A549 (cell line): ENCODE data around the gene ADCY2. TPM values are rescaled to one million over a fixed set of nuclear protein-coding genes. Genes with fewer than 3 reads are reported as not detected.

ENCODE experiments used
- ATAC-seq, 2 experiments: fragments of 200-7000 bp in 1 of 2; fragments of >200 bp in 1 of 2; cut with Nextera tagmentation in 1 of 2; cut with Tn5 transposase in 1 of 2; 3 replicates each; pipeline versions ENCODE4 v1.8.0 to v1.9.1; 2018 to 2020; ENCODE audit warnings: mild to moderate bottlenecking in 1 of 2, moderate library complexity in 1 of 2
- CTCF ChIA-PET: fragments of 300-600 bp; sonication (Branson Sonifier 250); formaldehyde crosslinking; extraction: SDS; loops from one replicate; lab custom pipeline; 2021; ENCODE audit warnings: antibody characterized with exemption, inconsistent platforms; lab: Yijun Ruan, JAX
- POLR2A ChIA-PET: fragments of 350-600 bp; formaldehyde crosslinking; extraction: SDS; loops from one replicate; lab custom pipeline; 2021; ENCODE audit warnings: antibody characterized with exemption, inconsistent platforms; lab: Yijun Ruan, JAX
- DNase-seq, 2 experiments: peaks; one replicate each; pipeline versions ENCODE4 v3.0.0 to v3.0.0-alpha.2; 2011 to 2016; ENCODE audit warnings: low read depth in 1 of 2, low spot score in 1 of 2
- FAIRE-seq: peaks from 2 replicates; lab custom pipeline; 2011; peaks lifted over from hg19 to GRCh38; lab: Jason Lieb, UNC
- H3K27ac ChIP-seq, 2 experiments: fragments of >200 bp; sonication (Bioruptor Twin); formaldehyde crosslinking; 3 replicates each; pipeline ENCODE4 v1.5.1; 2016 to 2017
- H3K4me1 ChIP-seq: fragments of >200 bp; sonication (Bioruptor Twin); formaldehyde crosslinking; 3 replicates; pipeline ENCODE4 v1.6.1; 2016
- H3K4me2 ChIP-seq: fragments of >200 bp; sonication (Bioruptor Twin); formaldehyde crosslinking; 3 replicates; pipeline ENCODE4 v1.6.1; 2016
- H3K4me3 ChIP-seq: fragments of >200 bp; sonication (Bioruptor Twin); formaldehyde crosslinking; 3 replicates; pipeline ENCODE4 v1.5.1; 2016
- H3K9me3 ChIP-seq: fragments of >200 bp; sonication (Bioruptor Twin); formaldehyde crosslinking; 3 replicates; pipeline ENCODE4 v1.6.1; 2016
- CBX2 ChIP-seq: fragments of 200-600 bp; sonication (generic); IDR thresholded peaks from 2 replicates; pipeline ENCODE4 v1.6.1; 2016; ENCODE audit warnings: low read depth, mild to moderate bottlenecking, borderline replicate concordance
- CBX8 ChIP-seq: fragments of 200-600 bp; sonication (generic); IDR thresholded peaks from 2 replicates; pipeline ENCODE4 v1.6.1; 2016
- CHD4 ChIP-seq: fragments of 200-600 bp; sonication (generic); IDR thresholded peaks from 2 replicates; pipeline ENCODE4 v1.6.1; 2016; ENCODE audit warnings: antibody characterized with exemption, mild to moderate bottlenecking, borderline replicate concordance
- E2F6 ChIP-seq: IDR thresholded peaks from 2 replicates; pipeline ENCODE4 v1.6.1; 2012; ENCODE audit warnings: low read depth, borderline replicate concordance
- EHF ChIP-seq: fragments of 250-450 bp; sonication (Bioruptor Pico); IDR thresholded peaks from 2 replicates; pipeline ENCODE4 v1.5.0; 2020; ENCODE audit warnings: mild to moderate bottlenecking
- EP300 ChIP-seq, 2 experiments: fragments of >200 bp; sonication (Bioruptor Twin); formaldehyde crosslinking; IDR thresholded peaks; 2 replicates in 1 of 2; 3 replicates in 1 of 2; pipeline ENCODE4 v1.6.1; 2016 to 2017
- FOXS1 ChIP-seq: fragments of 250-450 bp; sonication (Bioruptor Pico); IDR thresholded peaks from 2 replicates; pipeline ENCODE4 v1.5.0; 2020; ENCODE audit warnings: mild to moderate bottlenecking, moderate library complexity
- GATA3 ChIP-seq: IDR thresholded peaks from 2 replicates; pipeline ENCODE4 v1.6.1; 2012; ENCODE audit warnings: borderline replicate concordance
- HDAC2 ChIP-seq: fragments of 200-600 bp; sonication (generic); IDR thresholded peaks from 2 replicates; pipeline ENCODE4 v1.6.1; 2016
- HOXA7 ChIP-seq: fragments of 250-450 bp; sonication (Bioruptor Pico); IDR thresholded peaks from 2 replicates; pipeline ENCODE4 v1.5.0; 2020; ENCODE audit warnings: mild to moderate bottlenecking, moderate library complexity
- JUNB ChIP-seq: fragments of >200 bp; sonication (Bioruptor Twin); formaldehyde crosslinking; IDR thresholded peaks from 2 replicates; pipeline ENCODE4 v1.6.1; 2016
- KDM1A ChIP-seq: fragments of 200-600 bp; sonication (generic); IDR thresholded peaks from 2 replicates; pipeline ENCODE4 v1.6.1; 2016; ENCODE audit warnings: low read depth, mild to moderate bottlenecking
- MAFK ChIP-seq: fragments of 450-650 bp; IDR thresholded peaks from 2 replicates; pipeline ENCODE4 v1.6.1; 2014; ENCODE audit not compliant: partially characterized antibody
- MYC ChIP-seq: IDR thresholded peaks from 2 replicates; pipeline ENCODE4 v1.6.1; 2012; ENCODE audit warnings: mild to moderate bottlenecking, inconsistent platforms, low read length, improper control_type of control experiment, borderline replicate concordance
- NFE2L2 ChIP-seq: fragments of 150-350 bp; conservative IDR thresholded peaks from 2 replicates; pipeline ENCODE4 v1.6.1; 2014; ENCODE audit warnings: low read length
- NPAS2 ChIP-seq: fragments of 250-450 bp; sonication (Bioruptor Pico); IDR thresholded peaks from 2 replicates; pipeline ENCODE4 v1.8.0; 2022; ENCODE audit warnings: mild to moderate bottlenecking, moderate library complexity, borderline replicate concordance
- NR3C1 ChIP-seq: fragments of >200 bp; sonication (Bioruptor Twin); formaldehyde crosslinking; IDR thresholded peaks from 3 replicates; pipeline ENCODE4 v1.6.1; 2017
- PHF8 ChIP-seq: fragments of 200-600 bp; sonication (generic); IDR thresholded peaks from 2 replicates; pipeline ENCODE4 v1.6.1; 2016; ENCODE audit warnings: low read depth, mild to moderate bottlenecking, antibody characterized with exemption, moderate library complexity, borderline replicate concordance
- POLR2AphosphoS2 ChIP-seq: conservative IDR thresholded peaks from 2 replicates; pipeline ENCODE4 v1.6.1; 2012; ENCODE audit warnings: low read length, improper control_type of control experiment, inconsistent platforms
- RAD21 ChIP-seq, 2 experiments: fragments of >200 bp in 1 of 2; sonication (Bioruptor Twin) in 1 of 2; formaldehyde crosslinking in 1 of 2; IDR thresholded peaks in 1 of 2; conservative IDR thresholded peaks in 1 of 2; 2 replicates in 1 of 2; 3 replicates in 1 of 2; pipeline ENCODE4 v1.6.1; 2012 to 2018; ENCODE audit warnings: inconsistent platforms in 1 of 2
- RARB ChIP-seq: fragments of 250-450 bp; sonication (Bioruptor Pico); IDR thresholded peaks from 2 replicates; pipeline ENCODE4 v1.8.0; 2021; ENCODE audit warnings: mild to moderate bottlenecking, moderate library complexity
- RFX5 ChIP-seq: fragments of 450-650 bp; IDR thresholded peaks from 2 replicates; pipeline ENCODE4 v1.7.1; 2014; ENCODE audit warnings: antibody characterized with exemption, mild to moderate bottlenecking, moderate library complexity
- SMC3 ChIP-seq: fragments of >200 bp; sonication (Bioruptor Twin); formaldehyde crosslinking; IDR thresholded peaks from 3 replicates; pipeline ENCODE4 v1.6.1; 2018; ENCODE audit warnings: inconsistent platforms
- SREBF2 ChIP-seq: fragments of 450-650 bp; IDR thresholded peaks from 2 replicates; pipeline ENCODE4 v1.6.1; 2014; ENCODE audit warnings: mild to moderate bottlenecking, moderate library complexity
- TFCP2L1 ChIP-seq: fragments of 250-450 bp; sonication (Bioruptor Pico); IDR thresholded peaks from 2 replicates; pipeline ENCODE4 v1.5.0; 2021; ENCODE audit warnings: mild to moderate bottlenecking
- TP53 ChIP-seq: fragments of 250-450 bp; sonication (Bioruptor Pico); IDR thresholded peaks from 2 replicates; pipeline ENCODE4 v1.5.0; 2021; ENCODE audit warnings: mild to moderate bottlenecking, moderate library complexity
- ZC3H11A ChIP-seq: fragments of 450-650 bp; IDR thresholded peaks from 2 replicates; pipeline ENCODE4 v1.6.1; 2014; ENCODE audit warnings: antibody characterized with exemption, mild to moderate bottlenecking
- ZFP36 ChIP-seq: fragments of 450-650 bp; IDR thresholded peaks from 2 replicates; pipeline ENCODE4 v1.6.1; 2014; ENCODE audit warnings: borderline replicate concordance; ENCODE audit not compliant: partially characterized antibody
- ZNF302 ChIP-seq: fragments of 250-450 bp; sonication (Bioruptor Pico); IDR thresholded peaks from 2 replicates; pipeline ENCODE4 v1.9.0; 2021; ENCODE audit warnings: inconsistent platforms, mild to moderate bottlenecking, moderate library complexity
- WGBS: methylation state at CpG from one replicate; pipeline ENCODE4 v1.1.6; 2017; ENCODE audit errors: missing lambda C conversion rate; 5-methylcytosine and 5-hydroxymethylcytosine counted together
- polyA plus RNA-seq, 4 experiments: library from polyadenylated mRNA; depleted of rRNA in 3 of 4; stranded (reverse); fragments of >200 nt; fragmentation: RNase III in 1 of 4; extraction: RNeasy Plus Mini Kit Qiagen cat#74134 plus additional on column Dnase treatment in 1 of 4; gene quantifications; 2 replicates in 3 of 4; 3 replicates in 1 of 4; pipeline ENCODE4 v1.2.3, GENCODE V29; 2011 to 2017
- TF ChIP-seq, protein P1 (sequence below): IDR thresholded peaks from 2 replicates; pipeline ENCODE4 v1.6.1; 2012
- TF ChIP-seq, protein P2 (sequence below): IDR thresholded peaks from 2 replicates; pipeline ENCODE4 v1.6.1; 2012
- TF ChIP-seq, protein P3 (sequence below): fragments of 150-350 bp; IDR thresholded peaks from 2 replicates; pipeline ENCODE4 v1.6.1; 2014; ENCODE audit warnings: low read depth, mild to moderate bottlenecking, low read length
- TF ChIP-seq, protein P4 (sequence below): fragments of >200 bp; sonication (Bioruptor Twin); formaldehyde crosslinking; IDR thresholded peaks from 3 replicates; pipeline ENCODE4 v1.5.1; 2016

The ADCY2 gene
- polyA plus RNA-seq, 2 of the 4 experiments (the other 2 are of a cell fraction): not detected

- Histone ChIP-seq H3K9me3 (no peaks in the 10 kb centered on the region), H3K4me3 (no peak overlapping the region), H3K27ac (no peak overlapping the region)
- DNase-seq: no peak
- FAIRE-seq: no peak
- no peak for ATAC-seq
- POLR2A ChIA-PET: no interaction called here
- CTCF ChIA-PET: no interaction called here
- TF ChIP-seq EHF (CRISPR knock-in tag): no peak
- TF ChIP-seq, protein P1, sequence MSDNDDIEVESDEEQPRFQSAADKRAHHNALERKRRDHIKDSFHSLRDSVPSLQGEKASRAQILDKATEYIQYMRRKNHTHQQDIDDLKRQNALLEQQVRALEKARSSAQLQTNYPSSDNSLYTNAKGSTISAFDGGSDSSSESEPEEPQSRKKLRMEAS: no peak
- TF ChIP-seq JUNB: no peak
- TF ChIP-seq EP300 (IDR thresholded peaks at IDR 0.05): no peak
- no peak for TF ChIP-seq ZNF302 (CRISPR knock-in tag)
- no peak for TF ChIP-seq MYC
- no peak for TF ChIP-seq CHD4
- no peak for TF ChIP-seq NPAS2
- TF ChIP-seq TFCP2L1 (CRISPR knock-in tag): no peak
- no peak for TF ChIP-seq CBX2
- TF ChIP-seq, all 56 proteins: peak for 0
- Histone ChIP-seq H3K4me1 (no peaks in the 10 kb centered on the region), H3K4me2 (no peak overlapping the region)
- WGBS: 15% methylated on average over 3 of the region's 3 CpGs
Observed at GRCh38 chr5:7388553-7388952, 7.4 kb upstream of the ADCY2 start.

- ATAC-seq (no peak), DNase-seq (no peak), FAIRE-seq (no peak)
Observed at GRCh38 chr5:7391215-7391614, 4.7 kb upstream of the ADCY2 start.

GRCh38 chr5:7391814-7392692, 3.9 kb upstream of the ADCY2 start:
- FAIRE-seq: no peak
- no peak for TF ChIP-seq FOXS1
- no peak for TF ChIP-seq KDM1A
- TF ChIP-seq, protein P2, sequence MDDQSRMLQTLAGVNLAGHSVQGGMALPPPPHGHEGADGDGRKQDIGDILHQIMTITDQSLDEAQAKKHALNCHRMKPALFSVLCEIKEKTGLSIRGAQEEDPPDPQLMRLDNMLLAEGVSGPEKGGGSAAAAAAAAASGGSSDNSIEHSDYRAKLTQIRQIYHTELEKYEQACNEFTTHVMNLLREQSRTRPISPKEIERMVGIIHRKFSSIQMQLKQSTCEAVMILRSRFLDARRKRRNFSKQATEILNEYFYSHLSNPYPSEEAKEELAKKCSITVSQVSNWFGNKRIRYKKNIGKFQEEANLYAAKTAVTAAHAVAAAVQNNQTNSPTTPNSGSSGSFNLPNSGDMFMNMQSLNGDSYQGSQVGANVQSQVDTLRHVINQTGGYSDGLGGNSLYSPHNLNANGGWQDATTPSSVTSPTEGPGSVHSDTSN: no peak
- TF ChIP-seq, protein P3, sequence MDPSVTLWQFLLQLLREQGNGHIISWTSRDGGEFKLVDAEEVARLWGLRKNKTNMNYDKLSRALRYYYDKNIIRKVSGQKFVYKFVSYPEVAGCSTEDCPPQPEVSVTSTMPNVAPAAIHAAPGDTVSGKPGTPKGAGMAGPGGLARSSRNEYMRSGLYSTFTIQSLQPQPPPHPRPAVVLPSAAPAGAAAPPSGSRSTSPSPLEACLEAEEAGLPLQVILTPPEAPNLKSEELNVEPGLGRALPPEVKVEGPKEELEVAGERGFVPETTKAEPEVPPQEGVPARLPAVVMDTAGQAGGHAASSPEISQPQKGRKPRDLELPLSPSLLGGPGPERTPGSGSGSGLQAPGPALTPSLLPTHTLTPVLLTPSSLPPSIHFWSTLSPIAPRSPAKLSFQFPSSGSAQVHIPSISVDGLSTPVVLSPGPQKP: no peak
- TF ChIP-seq EHF (CRISPR knock-in tag): no peak
- TF ChIP-seq TFCP2L1 (CRISPR knock-in tag): no peak
- no peak for TF ChIP-seq ZNF302 (CRISPR knock-in tag)
- TF ChIP-seq RFX5: no peak
- no peak for TF ChIP-seq TP53 (CRISPR knock-in tag)
- peak; percentile 30 to 44; a peak in 3 of 5 replicates for TF ChIP-seq RAD21 (conservative IDR thresholded peaks at IDR 0.05 in 1 of 2, IDR thresholded peaks at IDR 0.05 in 1 of 2)
- TF ChIP-seq ZC3H11A: no peak
- TF ChIP-seq HOXA7 (CRISPR knock-in tag): no peak
- no peak for TF ChIP-seq NFE2L2
- TF ChIP-seq, protein P4, sequence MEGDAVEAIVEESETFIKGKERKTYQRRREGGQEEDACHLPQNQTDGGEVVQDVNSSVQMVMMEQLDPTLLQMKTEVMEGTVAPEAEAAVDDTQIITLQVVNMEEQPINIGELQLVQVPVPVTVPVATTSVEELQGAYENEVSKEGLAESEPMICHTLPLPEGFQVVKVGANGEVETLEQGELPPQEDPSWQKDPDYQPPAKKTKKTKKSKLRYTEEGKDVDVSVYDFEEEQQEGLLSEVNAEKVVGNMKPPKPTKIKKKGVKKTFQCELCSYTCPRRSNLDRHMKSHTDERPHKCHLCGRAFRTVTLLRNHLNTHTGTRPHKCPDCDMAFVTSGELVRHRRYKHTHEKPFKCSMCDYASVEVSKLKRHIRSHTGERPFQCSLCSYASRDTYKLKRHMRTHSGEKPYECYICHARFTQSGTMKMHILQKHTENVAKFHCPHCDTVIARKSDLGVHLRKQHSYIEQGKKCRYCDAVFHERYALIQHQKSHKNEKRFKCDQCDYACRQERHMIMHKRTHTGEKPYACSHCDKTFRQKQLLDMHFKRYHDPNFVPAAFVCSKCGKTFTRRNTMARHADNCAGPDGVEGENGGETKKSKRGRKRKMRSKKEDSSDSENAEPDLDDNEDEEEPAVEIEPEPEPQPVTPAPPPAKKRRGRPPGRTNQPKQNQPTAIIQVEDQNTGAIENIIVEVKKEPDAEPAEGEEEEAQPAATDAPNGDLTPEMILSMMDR: peak; percentile 50
- TF ChIP-seq NPAS2: no peak
- TF ChIP-seq SMC3: peak; percentile 58
- TF ChIP-seq ZFP36: no peak
- TF ChIP-seq CBX8: no peak
- no peak for TF ChIP-seq E2F6
- no peak for TF ChIP-seq NR3C1
- TF ChIP-seq GATA3: no peak
- TF ChIP-seq POLR2AphosphoS2: no peak

More at GRCh38 chr5:7391215-7391614, 4.7 kb upstream of the ADCY2 start:
- CTCF ChIA-PET: no interaction called here
- POLR2A ChIA-PET: no interaction called here
- no peaks in the 10 kb centered on the region for H3K9me3 ChIP-seq
- no peaks in the 10 kb centered on the region for H3K4me1 ChIP-seq
- TF ChIP-seq CHD4: no peak
- TF ChIP-seq RAD21 (conservative IDR thresholded peaks at IDR 0.05 in 1 of 2, IDR thresholded peaks at IDR 0.05 in 1 of 2): no peak
- TF ChIP-seq SREBF2: no peak
- TF ChIP-seq HDAC2: no peak
- TF ChIP-seq MAFK: no peak
- TF ChIP-seq PHF8: no peak
- no peak for TF ChIP-seq RARB (CRISPR knock-in tag)
- TF ChIP-seq, all 56 proteins: peak for 0
- Histone ChIP-seq H3K4me3 (no peak overlapping the region), H3K4me2 (no peak overlapping the region), H3K27ac (no peak overlapping the region)
- whole genome bisulfite sequencing: 38% methylated on average over 9 of the region's 9 CpGs

More at GRCh38 chr5:7391814-7392692, 3.9 kb upstream of the ADCY2 start:
- no peak overlapping the region for H3K4me3 ChIP-seq
- no peaks in the 10 kb centered on the region for H3K9me3 ChIP-seq
- no peaks in the 10 kb centered on the region for H3K4me1 ChIP-seq
- ATAC-seq (peak in 1 of 2 experiments; percentile 71; a peak in 3 of 6 replicates), DNase-seq (peak; percentile 10 to 46)
- 45% methylated on average over 13 of the region's 15 CpGs for WGBS
- H3K27ac ChIP-seq: no peak overlapping the region
- no peak overlapping the region for H3K4me2 ChIP-seq
- CTCF ChIA-PET: interaction anchor here (0.6 to 1.1 kb wide), 3 partner anchors 16 to 626 kb away, joined by 3 to 5 read pairs (median 4); no protein-coding TSS in a partner anchor
- POLR2A ChIA-PET: no interaction called here
